ENCODE measurements around the gene ZNF497. TPM values are rescaled to one million over a fixed set of nuclear protein-coding genes. Genes with fewer than 3 reads are reported as not detected.
"Not testable (repeated sequence)": the region's sequence is repeated elsewhere in the genome, so short reads cannot be mapped to it uniquely, and the experiment has no call there.

ZNF497 gene
- total RNA-seq, 1 experiment from 2014 or later = 0.12 TPM

DNA sequence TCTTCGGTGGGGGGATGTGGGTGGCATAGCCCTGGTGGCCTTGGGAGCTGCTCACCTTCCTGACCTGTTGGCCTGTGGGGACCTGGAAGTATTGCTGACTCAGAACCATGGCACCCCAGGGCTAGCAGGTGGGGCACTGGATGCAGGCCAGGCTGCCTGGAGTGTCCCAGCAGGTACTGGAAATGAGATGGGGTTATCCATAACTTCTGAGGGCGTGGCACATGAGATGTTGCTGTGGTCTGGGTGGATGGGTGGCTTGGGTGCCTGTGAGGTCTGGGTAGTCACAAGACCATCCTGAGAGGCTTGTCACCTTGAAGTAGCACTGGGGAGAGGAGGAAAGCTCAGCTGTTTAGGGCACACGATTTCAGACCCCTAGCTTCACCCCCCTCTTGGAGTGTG lies 32.3 kb upstream of the ZNF497 start:
- no peak for DNase-seq (ENCODE audit: low read depth)

DNA sequence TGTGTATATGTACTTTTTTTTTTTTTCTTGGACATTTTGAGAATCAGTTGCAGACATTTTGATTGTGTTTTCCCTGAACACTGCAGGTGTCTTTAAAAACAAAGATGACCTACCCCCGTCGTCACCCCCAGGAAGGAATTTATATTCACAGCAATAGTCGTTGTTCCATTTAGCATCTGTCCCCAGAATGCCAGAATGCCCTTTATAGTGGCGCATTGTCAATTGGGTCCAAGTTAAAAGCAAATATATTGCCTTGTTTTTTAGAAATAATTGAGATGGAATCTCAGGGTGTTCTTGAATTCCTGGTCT lies 31.1 kb upstream of the ZNF497 start:
- DNase-seq (ENCODE audit: low read depth) = no peak

DNA sequence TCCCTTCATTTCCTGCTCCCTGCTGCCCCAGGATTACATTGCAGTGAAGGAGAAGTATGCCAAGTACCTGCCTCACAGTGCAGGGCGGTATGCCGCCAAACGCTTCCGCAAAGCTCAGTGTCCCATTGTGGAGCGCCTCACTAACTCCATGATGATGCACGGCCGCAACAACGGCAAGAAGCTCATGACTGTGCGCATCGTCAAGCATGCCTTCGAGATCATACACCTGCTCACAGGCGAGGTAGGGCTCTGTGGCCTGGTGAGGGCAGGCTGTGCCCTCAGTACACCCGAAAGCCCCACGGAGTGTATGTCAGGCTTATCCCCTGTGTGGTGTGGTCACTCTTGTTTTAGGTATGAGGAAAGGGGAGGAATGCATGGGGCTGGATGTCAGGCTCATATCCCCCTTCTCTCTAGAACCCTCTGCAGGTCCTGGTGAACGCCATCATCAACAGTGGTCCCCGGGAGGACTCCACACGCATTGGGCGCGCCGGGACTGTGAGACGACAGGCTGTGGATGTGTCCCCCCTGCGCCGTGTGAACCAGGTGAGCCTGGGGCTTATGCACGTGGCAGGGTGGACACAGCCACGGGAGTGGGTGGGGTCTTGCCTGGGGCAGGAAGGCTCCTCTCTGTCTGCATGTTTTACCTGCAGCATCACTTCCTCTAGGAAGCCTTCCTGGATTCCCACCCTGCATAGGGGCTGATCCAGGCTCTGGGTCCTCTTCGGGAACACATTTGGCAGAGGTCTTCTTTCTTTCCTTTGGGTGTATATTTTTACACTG lies 30.6 kb upstream of the ZNF497 start:
- DNase-seq (ENCODE audit: low read depth) = no peak

DNA sequence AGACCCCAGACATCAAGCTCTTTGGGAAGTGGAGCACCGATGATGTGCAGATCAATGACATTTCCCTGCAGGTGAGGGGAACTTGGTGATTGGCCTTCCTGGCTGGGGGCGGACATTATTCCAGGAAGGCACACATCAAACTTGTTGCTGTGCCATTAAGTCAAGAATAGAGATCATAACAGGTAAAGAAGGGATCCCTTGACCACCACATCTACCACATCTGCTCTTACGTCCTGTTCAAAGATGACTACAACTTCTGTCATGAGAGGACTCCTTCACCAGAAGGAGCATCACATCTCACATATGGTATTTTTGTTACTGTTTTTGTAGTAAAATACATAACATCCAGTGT lies 25.6 kb upstream of the ZNF497 start:
- no peak for DNase-seq (ENCODE audit: low read depth)

DNA sequence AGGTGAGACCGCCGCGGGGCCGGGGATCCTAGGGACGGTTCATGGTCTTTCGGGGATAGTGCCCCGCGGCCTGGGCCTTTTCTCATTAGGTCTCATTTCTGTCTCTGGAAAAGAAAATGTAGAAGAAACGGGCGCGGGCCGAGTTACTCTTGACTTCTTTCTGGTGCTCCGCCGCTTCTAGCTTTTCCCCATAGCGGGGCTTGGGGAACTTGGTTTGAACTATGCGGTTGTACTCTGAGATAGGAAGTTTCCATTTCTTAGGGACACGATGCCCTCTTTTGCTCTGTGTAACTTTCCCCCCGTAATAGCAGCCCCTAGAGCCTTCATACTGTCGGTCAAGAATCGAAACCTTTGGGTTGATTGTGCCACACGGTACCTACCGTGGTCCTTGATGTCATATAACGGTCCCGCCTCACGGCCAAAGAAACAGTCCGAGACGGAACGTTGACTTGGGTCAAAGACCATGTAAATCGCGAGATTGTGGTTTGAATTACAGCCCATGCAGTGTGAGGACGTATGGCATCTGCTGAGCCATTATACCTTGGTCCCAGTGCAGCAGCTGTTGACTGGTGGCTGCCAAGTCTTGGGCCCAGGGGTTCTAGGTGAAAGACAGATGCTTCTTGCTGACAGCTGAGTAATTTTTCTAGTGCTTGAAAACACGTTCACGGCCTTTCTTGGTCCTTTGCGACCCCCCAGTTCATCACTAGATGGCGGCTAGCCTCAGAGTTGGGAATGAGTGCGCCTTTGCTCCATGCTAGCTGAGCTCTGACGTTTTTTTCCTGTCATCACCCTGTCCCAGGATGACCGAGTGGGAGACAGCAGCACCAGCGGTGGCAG lies 25.0 kb upstream of the ZNF497 start:
- DNase-seq (ENCODE audit: low read depth) = no peak

DNA sequence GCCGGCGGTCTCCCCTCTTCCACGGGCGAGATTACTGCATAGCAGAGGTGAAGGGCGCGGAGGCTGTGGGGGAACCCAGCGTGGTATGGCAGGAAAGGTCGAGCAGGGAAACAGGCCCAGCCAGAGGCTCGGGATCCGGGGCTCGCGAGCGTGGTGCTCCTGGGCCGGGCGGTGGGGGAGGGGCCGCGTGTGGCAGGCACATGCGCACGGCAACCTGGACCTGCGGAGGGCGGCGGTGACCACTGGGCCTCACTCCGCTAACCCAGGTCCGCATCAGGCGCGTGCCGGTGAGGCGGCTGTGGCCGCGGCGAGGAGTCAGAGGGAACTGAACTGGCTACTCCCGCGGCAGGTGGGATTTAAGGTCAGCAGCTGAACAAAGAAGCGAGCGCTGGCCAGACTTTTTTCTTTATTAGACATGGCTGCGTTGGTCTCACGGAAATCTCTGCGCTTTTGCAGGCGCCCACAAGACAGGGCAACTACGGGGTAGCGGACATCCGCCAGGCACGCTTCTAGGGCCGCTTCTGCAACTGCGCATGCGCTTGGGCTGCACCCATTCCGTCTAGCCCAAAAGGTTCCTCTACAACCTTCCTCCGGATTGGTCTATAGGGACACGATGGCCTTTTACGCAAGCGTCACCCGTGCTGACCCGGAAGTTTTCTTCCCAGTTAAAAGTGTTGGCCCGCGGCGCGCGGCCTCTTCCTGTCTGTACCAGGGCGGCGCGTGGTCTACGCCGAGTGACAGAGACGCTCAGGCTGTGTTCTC lies 24.2 kb upstream of the ZNF497 start, which contains the start of gene RPS5:
Gene RPS5, plus strand, starts transcription at position 694 of the 762 bp plus-strand sequence. CDS start 869 bp downstream, outside the sequence.
- peak; percentile 99 for DNase-seq (ENCODE audit: low read depth)

DNA sequence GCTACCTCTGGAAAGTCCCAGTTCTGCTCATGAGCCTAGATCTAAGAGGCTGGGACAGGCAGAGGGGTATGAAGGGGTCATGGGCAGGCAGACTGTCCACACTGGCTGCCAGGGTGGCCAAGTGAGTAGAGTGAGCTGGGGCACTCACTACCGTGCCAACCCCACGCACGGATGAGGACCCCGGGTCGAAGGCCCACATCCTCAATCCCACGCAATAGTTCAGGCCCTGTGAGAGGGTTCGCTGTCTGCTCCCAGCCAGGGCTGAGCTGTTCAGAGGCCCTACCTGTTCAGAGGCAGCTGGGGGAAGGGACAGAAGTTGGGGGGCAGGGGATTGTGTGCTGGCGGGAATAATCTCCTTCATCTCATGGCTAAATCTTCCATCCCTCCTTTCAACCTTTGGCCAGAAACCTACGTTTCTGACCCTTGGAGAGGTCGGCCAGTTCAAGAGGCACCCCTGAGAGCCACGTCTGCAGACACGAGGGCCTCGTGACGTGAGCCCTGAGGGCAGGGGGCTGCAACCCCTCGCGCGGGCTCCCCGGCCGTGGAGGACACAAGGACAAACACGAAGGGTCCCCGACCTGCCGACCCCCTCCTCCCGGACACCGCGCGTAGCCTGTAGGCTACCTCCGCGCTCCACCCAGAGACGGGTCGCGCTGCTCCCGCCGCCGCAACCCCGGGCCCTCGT lies 23.5 kb upstream of the ZNF497 start:
- DNase-seq (ENCODE audit: low read depth) = no peak

DNA sequence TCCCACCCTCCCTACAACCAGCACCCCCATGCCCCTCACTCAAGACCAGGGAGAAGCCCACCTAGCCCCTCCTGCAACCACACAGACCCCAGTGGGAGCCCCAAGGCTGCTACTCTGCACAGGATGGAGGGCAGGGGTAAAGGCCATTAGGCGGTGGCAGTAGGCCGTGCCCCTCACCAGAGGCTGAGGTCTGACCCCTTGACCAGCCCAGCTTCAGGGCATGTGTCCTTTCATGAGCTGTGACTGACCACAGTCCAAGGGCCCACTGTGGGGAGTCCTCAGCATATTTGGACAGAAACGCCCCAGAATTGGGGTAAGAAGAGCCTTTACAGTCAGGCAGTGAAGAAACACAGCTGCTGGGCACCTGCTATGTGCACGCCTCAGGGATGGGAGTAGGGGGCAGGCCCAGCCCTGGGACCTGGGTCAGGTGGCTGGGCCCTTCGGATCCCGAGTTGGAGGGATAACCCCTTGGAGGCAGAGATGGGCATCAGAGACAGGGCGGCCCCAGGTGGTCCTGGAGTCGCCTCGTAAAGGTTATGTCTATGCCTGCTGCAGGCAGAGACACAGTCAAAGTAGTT lies 22.9 kb upstream of the ZNF497 start:
- DNase-seq (ENCODE audit: low read depth) = no peak

DNA sequence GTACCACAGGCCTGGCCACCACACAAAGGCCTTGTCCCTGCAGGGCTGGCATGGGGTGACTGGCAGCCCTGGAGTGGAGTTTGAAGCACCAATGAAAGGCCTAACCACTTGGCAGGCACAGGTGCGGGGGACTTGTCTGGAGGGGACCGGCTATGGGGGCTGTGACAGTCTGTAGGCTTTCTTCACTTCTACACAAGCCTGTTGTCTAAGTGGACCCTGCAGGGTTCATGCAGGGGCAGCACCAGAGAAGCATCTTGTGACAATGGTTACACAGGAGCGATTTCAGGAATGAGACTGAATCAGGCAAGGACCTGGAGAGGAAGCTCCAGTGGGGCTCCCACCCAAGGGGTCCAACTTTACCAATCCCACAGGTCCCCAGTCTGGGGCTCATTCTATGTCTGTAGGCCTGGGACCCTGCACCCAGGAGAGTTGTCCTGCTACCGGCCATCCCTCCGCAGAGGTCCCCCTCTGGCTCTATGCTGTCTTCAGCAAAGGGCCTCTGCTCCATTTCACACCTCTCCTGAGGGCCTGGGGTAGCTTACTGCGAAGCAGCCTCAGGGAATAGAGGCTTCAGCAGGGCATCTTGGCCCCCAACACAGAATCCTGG lies 20.5 kb upstream of the ZNF497 start:
- DNase-seq (ENCODE audit: low read depth) = no peak

DNA sequence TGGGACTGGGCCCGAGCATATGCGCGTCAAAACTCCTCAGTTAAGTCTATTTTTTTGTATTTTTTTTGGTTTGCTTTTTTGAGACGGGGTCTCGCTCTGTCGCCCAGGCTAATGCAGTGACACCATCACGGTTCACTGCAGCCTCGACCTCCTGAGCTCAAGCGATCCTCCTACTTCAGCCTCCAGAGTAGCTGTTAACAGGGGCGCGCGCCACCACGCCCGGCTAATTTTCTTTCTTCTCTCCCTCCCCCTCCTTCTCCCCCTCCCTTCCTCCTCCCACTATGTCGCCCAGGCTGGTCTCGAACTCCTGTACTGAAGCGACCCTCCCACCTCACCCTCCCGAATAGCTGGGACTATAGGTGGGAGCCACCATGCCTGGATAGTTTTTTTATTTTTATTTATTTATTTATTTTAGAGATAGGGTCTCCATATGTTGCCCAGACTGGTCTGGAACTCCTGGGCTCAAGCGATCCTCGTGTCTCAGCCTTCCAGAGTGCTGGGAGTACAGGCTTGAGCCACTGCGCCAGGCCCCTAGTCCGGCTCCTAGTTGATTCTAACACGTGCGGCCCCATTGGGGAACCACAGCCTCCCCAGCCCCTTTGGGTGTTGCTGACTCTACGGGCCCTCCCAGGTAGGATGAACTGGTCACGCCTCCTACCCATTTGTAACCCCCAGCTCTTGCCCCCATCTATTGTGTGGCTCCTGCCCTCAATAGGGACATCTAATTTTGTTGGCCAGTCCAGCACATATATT lies 19.1 kb upstream of the ZNF497 start:
- DNase-seq (ENCODE audit: low read depth) = no peak

DNA sequence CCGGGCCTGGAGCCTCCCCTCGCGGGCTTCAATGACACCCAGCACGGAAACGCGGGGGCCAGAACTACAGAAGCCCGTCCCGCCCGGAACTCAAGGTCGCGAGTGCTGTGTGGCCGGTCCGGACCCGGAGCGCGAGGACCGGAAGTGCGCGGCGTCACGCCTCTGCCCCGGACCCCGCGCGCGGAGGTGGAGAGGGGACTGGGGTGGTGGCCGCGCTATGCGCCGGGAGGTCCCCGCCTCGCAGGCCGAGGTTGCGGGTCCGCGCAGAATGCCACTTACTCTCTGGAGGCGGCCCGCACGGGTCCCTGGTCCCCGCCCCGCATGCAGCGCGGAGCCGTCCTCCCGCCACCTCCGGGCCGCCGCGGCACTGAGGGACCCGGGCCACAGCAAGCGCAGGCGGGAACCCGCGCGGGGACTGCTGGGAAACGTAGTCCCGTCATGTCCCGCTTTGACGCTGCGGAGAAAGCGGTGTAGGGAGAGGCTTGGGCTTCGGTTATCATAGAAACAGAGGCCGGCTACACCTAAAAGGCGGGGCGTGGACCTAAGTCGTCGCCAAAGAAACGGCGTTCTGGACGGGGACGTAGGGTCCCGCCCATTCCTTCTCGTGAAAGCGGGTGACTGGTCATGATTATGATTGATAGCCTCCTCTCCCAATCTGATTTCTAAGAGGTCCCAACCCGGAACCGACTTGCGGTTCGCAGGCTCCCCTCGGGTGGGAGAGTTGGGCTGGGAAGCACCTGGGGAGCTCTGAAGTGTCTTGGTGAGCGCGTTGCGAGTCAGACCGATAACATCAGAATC lies 18.3 kb upstream of the ZNF497 start, which contains the start of gene ZNF837:
Gene ZNF837, minus strand, starts transcription at position 369 of the 798 bp plus-strand sequence. CDS start 11,698 bp downstream, outside the sequence.
- peak; percentile 100 for DNase-seq (ENCODE audit: low read depth)

DNA sequence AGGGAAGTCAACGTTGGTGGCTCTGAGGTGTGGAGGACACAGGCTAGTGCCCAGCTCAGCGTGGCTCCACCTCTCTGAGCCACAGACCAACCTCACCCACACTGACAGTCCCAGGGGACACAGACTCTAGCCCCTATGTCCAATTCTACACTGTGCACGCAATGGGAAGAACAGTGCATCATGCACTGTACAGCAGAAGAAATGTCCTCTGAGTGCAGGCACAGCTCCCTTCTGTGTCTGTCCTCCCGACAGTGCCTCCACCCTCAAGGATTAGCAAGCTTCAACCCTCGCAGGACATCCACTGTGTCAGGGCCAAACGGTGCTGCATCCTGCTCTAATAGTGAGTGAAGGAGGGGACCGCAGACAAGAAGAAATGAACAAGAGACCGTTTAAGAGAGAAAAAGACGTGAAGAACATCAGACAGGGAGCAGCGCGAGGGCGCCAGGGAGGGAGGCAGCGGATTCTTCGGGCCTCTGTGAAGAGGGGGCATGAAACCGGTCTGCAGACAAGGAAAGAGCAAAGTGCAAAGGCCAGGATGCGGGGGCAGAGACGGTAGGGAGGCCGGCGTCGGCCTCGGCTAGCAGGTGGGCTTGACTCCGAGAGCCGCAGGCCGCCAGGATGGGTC lies 17.6 kb upstream of the ZNF497 start:
- no peak for DNase-seq (ENCODE audit: low read depth)

DNA sequence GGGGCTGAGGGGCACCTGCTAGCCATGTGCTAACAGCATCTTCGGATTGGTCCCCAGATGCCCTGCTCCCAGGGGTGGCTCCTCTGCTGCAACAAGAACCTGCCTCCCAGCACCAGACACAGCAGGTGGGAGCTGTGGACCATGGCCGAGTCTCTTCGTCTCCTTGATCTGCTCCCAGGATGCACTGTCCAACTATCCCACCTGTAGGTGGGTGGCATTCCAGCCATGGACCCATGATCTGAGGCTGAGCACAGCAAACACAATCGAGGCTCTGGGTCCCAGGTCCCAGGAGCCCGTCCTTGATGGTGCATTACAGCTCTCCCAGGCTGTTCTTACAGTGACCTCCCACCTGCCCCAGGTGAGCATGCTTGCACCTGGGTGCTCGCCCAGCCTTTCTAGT lies 16.7 kb upstream of the ZNF497 start:
- no peak for DNase-seq (ENCODE audit: low read depth)

DNA sequence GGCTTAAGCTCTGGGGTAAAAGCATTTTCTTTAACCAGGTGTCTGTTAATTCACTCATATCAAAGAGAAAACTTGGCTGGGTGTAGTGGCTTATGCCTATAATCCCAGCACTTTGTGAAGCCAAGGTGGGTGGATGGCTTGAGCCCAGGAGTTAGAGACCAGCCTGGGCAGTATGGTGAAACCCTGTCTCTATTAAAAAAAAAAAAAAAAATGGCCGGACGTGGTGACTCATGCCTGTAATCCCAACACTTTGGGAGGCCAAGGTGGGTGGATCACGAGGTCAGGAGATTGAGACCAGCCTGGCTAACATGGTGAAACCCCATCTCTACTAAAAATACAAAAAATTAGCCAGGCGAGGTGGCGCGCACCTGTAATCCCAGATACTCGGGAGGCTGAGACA lies 14.2 kb upstream of the ZNF497 start:
- not testable (repeated sequence) for DNase-seq (ENCODE audit: low read depth)

DNA sequence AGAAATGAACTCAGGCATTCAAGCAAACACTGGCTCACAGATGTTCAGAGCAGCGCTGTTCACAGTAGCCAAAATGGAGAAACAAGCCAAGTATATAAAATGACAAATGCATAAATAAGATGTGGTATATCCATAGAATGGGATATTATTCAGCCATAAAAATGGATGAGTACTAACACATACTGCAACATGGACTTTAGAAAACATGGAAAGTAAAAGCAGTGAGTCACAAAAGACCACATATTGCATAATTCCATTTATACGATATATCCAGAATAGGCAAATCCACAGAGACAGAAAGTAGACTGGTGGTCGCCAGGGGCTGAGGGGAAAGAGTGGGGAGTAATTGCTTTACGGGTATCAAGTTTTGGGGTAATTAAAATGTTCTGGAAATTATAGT lies 11.6 kb upstream of the ZNF497 start:
- no peak for DNase-seq (ENCODE audit: low read depth)

DNA sequence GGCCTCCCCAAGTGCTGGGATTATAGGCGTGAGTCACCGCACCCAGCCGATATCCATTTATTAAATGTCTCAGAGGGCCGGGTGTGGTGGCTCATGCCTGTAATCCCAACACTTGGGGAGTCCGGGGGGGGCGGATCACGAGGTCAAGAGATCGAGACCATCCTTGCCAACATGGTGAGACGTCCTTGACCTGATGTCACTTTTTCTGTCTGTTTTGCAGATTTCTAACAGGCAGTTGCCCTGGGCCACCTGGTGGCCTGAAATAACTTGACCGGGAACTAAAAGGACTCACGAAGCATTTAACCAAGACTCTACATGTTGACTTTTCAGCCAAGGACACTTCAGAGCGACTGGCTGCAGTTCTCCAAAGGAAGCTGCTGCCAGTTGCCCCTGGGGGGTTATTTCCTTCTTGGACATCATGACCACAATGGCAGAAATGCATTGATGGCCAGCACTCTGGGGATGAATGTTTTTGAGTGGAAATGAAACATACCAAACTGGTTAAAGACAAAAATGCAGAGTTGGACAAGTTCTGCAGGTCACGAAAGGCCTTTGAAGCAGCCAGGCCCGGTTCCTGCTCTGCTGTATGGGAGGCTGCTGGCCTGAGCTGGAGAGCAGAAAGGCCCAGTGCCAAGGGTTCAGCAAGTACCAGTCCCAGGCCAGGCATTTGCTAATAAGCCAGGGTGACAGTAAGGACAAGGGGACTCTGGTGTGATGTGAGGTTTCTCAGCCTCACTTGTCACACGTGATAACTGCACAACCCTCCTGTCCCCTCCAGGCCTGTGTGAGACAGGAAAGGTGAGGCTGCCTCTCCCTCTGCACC lies 10.0 kb upstream of the ZNF497 start:
- DNase-seq (ENCODE audit: low read depth) = peak; percentile 33

DNA sequence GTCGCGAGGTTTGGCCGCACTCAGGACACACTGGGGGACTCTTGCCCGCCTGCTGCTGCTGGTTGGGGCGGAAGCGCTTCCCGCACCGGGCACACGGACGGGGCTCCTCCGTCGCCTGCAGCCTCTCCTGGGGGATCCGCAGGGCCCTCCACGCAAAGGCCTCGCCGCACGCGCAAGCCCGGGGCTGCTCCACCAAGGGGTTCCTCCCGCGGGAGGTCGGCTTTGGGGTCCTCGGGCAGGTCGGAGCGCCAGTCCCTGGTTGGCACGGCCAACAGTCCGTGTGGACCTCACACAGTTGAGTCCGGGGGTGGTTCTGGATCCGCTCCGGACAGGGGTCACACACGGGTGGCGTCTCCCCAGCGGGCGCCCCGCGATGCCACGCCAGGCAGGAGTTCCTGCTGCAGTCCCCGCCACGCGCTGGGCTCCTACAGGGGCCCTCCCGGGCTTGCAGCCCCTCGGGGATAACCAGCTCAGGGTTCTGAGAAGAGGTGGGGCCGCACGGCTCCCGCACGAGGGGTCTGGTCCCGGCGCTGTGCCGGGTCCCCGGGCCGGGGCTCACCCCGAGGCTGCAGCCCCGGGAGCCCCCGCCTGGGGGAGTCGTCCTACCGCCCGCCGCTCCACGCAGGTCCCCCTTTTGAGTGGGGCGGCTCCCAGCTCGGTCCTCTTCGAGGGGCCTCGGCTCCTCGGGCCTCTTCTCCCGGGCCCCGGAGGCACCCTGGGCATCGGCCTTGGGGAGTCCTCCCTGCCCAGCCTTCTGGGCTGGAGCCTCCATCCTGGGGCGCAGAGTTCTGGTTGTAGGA lies 6.2 kb upstream of the ZNF497 start:
- DNase-seq (ENCODE audit: low read depth) = no peak

Measured in RPMI7951 (cell line).